Activated CD8-positive, alpha-beta memory T cell treated with anti-CD3 and anti-CD28 coated beads for 24 hours (primary cell): ENCODE data around the gene NPB.

Source experiments
- DNase-seq: peaks from one replicate; pipeline ENCODE4 v3.0.0-alpha.2; 2020

Gene NPB

GRCh38 chr17:81902023-81902652 lies at the start of gene NPB:
Gene NPB (plus strand): TSS chr17:81902238. CDS start chr17:81902278, 40 bp downstream.
- DNase-seq = peak; percentile 70

GRCh38 chr17:81854974-81855774 lies 46.9 kb upstream of the NPB start:
- DNase-seq = no peak

- no peak for DNase-seq
These were observed 43.7 kb upstream of the NPB start for GRCh38 chr17:81858170-81858966.

- no peak for DNase-seq
These were observed 42.8 kb upstream of the NPB start for GRCh38 chr17:81858967-81859905.

- peak; percentile 95 for DNase-seq
These were observed 41.9 kb upstream of the NPB start, which contains the start of gene P4HB for GRCh38 chr17:81859906-81860755. Gene P4HB (minus strand): TSS chr17:81860535. CDS start chr17:81860471, 64 bp downstream.

- peak; percentile 100 for DNase-seq
These were observed 41.1 kb upstream of the NPB start for GRCh38 chr17:81860756-81861568.

GRCh38 chr17:81863123-81863675 lies 38.8 kb upstream of the NPB start:
- no peak for DNase-seq

GRCh38 chr17:81863833-81864768 lies 37.9 kb upstream of the NPB start:
- DNase-seq = no peak

- DNase-seq = no peak
These were observed 36.7 kb upstream of the NPB start for GRCh38 chr17:81865358-81865732.

GRCh38 chr17:81865733-81866439 lies 36.2 kb upstream of the NPB start:
- peak; percentile 70 for DNase-seq

- peak; percentile 76 for DNase-seq
These were observed 35.4 kb upstream of the NPB start for GRCh38 chr17:81866440-81867169.

- DNase-seq = peak; percentile 79
These were observed 34.7 kb upstream of the NPB start for GRCh38 chr17:81867170-81867990.

- peak; percentile 66 for DNase-seq
These were observed 33.9 kb upstream of the NPB start for GRCh38 chr17:81867991-81868673.

- DNase-seq = no peak
These were observed 33.3 kb upstream of the NPB start for GRCh38 chr17:81868674-81869220.
